MCF 10A (cell line): Measurements from ENCODE around the gene MYO9B. TPM values are rescaled to one million over a fixed set of nuclear protein-coding genes. Genes with fewer than 3 reads are reported as not detected.

Source experiments
- BruUV-seq: library from RNA; stranded (reverse); fragments of 400-500 nt; replicated peaks from 2 replicates; lab custom pipeline; 2021; lab: Mats Ljungman, UMichigan
- CTCF ChIA-PET: fragments of 300-600 bp; sonication (Branson Sonifier 250); formaldehyde crosslinking; extraction: SDS; loops from one replicate; lab custom pipeline; 2021; ENCODE audit warnings: antibody characterized with exemption, inconsistent platforms; lab: Yijun Ruan, JAX
- POLR2A ChIA-PET: fragments of 300-600, 350-650 bp; sonication (Branson Sonifier 250); formaldehyde crosslinking; extraction: SDS; loops from one replicate; lab custom pipeline; 2020; ENCODE audit warnings: antibody characterized with exemption, inconsistent platforms; lab: Yijun Ruan, JAX
- DNase-seq: peaks from one replicate; pipeline ENCODE4 v3.0.0-alpha.2; 2018; ENCODE audit not compliant: unreplicated experiment
- H3K27ac Mint-ChIP-seq: one replicate; pipeline ENCODE4 v1.8.0; 2022; ENCODE audit warnings: mild to moderate bottlenecking, low read depth, mixed read lengths; ENCODE audit not compliant: unreplicated experiment
- H3K27me3 Mint-ChIP-seq: one replicate; pipeline ENCODE4 v1.8.0; 2022; ENCODE audit warnings: mixed read lengths; ENCODE audit not compliant: insufficient read depth, unreplicated experiment
- H3K36me3 Mint-ChIP-seq: one replicate; pipeline ENCODE4 v1.8.0; 2022; ENCODE audit warnings: mild to moderate bottlenecking, moderate library complexity, mixed read lengths; ENCODE audit not compliant: insufficient read depth, unreplicated experiment
- H3K4me1 Mint-ChIP-seq: one replicate; pipeline ENCODE4 v1.8.0; 2022; ENCODE audit warnings: mixed read lengths; ENCODE audit not compliant: insufficient read depth, unreplicated experiment
- H3K4me3 Mint-ChIP-seq: one replicate; pipeline ENCODE4 v1.8.0; 2022; ENCODE audit warnings: mild to moderate bottlenecking, moderate library complexity, mixed read lengths; ENCODE audit not compliant: unreplicated experiment
- H3K9me3 Mint-ChIP-seq: one replicate; pipeline ENCODE4 v1.8.0; 2022; ENCODE audit warnings: mixed read lengths; ENCODE audit not compliant: unreplicated experiment
- CTCF ChIP-seq: fragments of 200-600 bp; IDR thresholded peaks from one replicate; pipeline ENCODE4 v1.8.0; 2022; ENCODE audit warnings: antibody characterized with exemption, mild to moderate bottlenecking; ENCODE audit not compliant: unreplicated experiment
- intact Hi-C: fragments of 100-400 bp; cut with micrococcal nuclease; formaldehyde crosslinking; loops from 2 replicates; pipeline ENCODE4 v1.14.1; 2022
- total RNA-seq: library from RNA; stranded (reverse); gene quantifications from 2 replicates; pipeline ENCODE4 v1.2.3, GENCODE V29; 2022

The MYO9B gene
- total RNA-seq, 1 experiment from 2014 or later = 43.5 TPM

DNA sequence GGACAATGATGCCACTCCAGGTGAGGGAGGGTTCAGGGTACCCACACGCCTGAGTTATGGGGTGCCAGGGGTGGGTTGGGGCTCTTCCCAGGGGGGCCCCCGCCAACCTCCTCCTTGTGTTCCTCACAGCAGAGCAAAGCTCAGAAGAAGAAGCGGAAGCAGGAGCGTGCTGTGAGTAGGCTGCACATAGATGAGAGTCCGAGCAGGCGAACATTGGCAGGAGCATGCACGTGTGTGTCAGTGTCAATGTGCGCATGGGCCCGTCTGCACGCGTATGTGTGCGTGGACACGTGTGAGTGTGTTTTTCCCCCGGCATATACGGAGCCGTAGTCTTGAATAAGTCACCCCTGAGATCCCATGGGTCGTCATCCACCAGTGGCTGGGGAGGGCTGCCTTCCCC, 127.1 kb downstream of the MYO9B start:
- no TSS peak for BruUV-seq
- DNase-seq = no peak
- peaks cover 32% of the 10 kb centered on the region for H3K36me3 Mint-ChIP-seq
- H3K4me1 Mint-ChIP-seq = no peaks in the 10 kb centered on the region
- no peaks in the 10 kb centered on the region for H3K9me3 Mint-ChIP-seq
- TF ChIP-seq CTCF = no peak
- H3K4me3 Mint-ChIP-seq = no peak overlapping the region
- ChIA-PET CTCF (no interaction called here), POLR2A (no interaction called here)
- intact Hi-C loops = no loop called here
- no peaks in the 10 kb centered on the region for H3K27me3 Mint-ChIP-seq
- no peak overlapping the region for H3K27ac Mint-ChIP-seq

DNA sequence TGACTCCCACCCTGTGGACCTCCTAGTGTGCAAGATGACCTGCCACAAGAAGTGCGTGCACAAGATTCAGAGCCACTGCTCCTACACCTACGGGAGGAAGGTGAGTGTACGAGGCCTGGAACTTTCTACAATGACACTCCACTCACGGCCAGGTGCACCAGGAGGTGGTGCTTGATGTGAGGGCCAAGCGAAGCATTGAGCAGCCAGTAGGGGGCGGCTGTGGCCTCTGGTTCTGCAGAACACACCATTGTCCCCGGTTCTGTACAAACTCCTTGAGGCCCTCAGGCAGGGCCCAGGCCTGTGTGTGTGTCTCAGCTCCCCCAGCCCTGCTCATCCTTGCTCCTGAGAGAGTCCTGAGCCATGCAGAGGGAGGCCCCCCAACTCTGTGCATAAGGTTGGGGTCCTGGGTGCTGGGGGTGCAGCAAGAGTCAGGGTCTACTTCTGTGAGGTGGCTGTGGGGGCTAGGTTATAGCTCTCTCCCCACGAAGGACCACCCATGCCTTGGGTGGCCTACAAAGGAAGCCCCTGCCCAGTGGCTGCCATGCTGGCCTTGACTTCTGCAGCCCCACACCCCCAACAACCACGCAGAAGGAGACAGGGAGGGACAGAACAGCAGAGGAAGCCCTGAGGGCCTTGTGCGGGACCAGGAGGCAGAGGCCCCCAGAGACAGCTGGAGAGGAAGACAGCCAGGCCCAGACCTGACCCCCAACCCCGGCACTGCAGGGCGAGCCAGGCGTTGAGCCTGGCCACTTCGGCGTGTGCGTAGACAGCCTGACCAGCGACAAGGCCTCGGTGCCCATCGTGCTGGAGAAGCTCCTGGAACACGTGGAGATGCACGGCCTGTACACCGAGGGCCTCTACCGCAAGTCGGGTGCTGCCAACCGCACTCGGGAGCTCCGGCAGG, 129.9 kb downstream of the MYO9B start:
- BruUV-seq = no TSS peak
- Mint-ChIP-seq H3K9me3 (no peaks in the 10 kb centered on the region), H3K27ac (no peak overlapping the region), H3K4me1 (peaks cover 4% of the 10 kb centered on the region), H3K4me3 (no peak overlapping the region), H3K36me3 (peaks cover 36% of the 10 kb centered on the region), H3K27me3 (no peaks in the 10 kb centered on the region)
- POLR2A ChIA-PET = interaction anchor here (0.5 to 0.6 kb wide), 3 partner anchors 306 to 545 kb away, joined by 3 read pairs; partner anchors contain the start of gene PGLS
- peak; percentile 71 for DNase-seq
- CTCF ChIA-PET = interaction anchor here (0.6 to 1.6 kb wide), 5 partner anchors 11 to 769 kb away, joined by 3 to 6 read pairs (median 3); no protein-coding TSS in a partner anchor
- intact Hi-C loops = loop anchor here (1.0 kb wide), 1 partner anchor 77 kb away; no protein-coding TSS in a partner anchor
- TF ChIP-seq CTCF = peak; percentile 55

DNA sequence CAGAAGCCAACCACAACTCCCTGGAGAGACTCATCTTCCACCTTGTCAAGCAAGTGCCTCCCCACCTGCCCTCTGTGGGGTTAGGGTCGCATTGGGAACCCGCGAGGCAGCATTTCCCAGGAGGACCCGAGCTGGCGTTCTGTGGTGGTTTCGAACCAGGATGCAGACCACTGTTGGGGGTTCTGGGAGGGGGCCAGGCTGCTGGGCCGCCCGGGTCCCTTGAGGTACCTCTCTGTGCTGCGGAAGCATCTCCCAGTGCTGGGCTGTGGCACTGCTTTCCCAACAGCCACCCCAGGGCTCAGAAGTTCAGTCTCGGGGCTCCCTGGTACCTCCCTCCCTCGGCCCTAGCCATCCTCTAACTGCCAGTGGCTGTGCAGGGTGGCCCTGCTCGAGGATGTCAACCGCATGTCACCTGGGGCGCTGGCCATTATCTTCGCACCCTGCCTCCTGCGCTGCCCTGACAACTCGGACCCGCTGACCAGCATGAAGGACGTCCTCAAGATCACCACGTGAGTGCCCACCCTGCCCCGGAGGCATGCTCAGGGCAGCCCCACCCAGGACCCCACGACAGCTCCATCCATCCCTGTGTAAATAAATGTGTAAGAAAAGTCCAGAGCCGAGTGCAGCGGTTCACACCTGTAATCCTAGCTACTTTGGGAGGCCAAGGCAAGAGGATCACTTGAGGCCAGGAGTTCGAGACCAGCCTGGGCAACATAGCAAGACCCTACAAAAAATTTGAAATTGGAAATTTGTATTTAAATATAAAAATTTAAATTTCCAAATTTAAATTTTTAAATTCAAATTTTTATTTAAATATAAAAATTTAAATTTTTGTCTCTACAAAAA, 131.4 kb downstream of the MYO9B start:
- intact Hi-C loops = no loop called here
- H3K36me3 Mint-ChIP-seq = peaks cover 30% of the 10 kb centered on the region
- no peak overlapping the region for H3K27ac Mint-ChIP-seq
- no peak for DNase-seq
- no peaks in the 10 kb centered on the region for H3K9me3 Mint-ChIP-seq
- peaks cover 4% of the 10 kb centered on the region for H3K4me1 Mint-ChIP-seq
- BruUV-seq = no TSS peak
- no peaks in the 10 kb centered on the region for H3K27me3 Mint-ChIP-seq
- ChIA-PET CTCF (interaction anchor here (0.6 kb wide), 2 partner anchors 17 to 290 kb away, joined by 3 to 4 read pairs; no protein-coding TSS in a partner anchor), POLR2A (no interaction called here)
- no peak for TF ChIP-seq CTCF
- H3K4me3 Mint-ChIP-seq = no peak overlapping the region
